BJ (cell line): ENCODE measurements around the gene SORBS1. TPM values are rescaled to one million over a fixed set of nuclear protein-coding genes. Genes with fewer than 3 reads are reported as not detected.

Experiments
- CTCF ChIA-PET: fragments of 350-600 bp; formaldehyde crosslinking; extraction: SDS; loops from one replicate; lab custom pipeline; 2021; ENCODE audit warnings: antibody characterized with exemption, inconsistent platforms; lab: Yijun Ruan, JAX
- POLR2A ChIA-PET: fragments of 300-600 bp; sonication (Branson Sonifier 250); formaldehyde crosslinking; extraction: SDS; loops from one replicate; lab custom pipeline; 2021; ENCODE audit warnings: antibody characterized with exemption; lab: Charles Lee
- DNase-seq: peaks from one replicate; pipeline ENCODE4 v3.0.0-alpha.2; 2011; ENCODE audit warnings: low read depth
- H3K27me3 ChIP-seq: 2 replicates; pipeline ENCODE4 v1.6.0; 2011; ENCODE audit warnings: low read length; ENCODE audit not compliant: control insufficient read depth, insufficient read depth
- H3K36me3 ChIP-seq: 2 replicates; pipeline ENCODE4 v1.5.1; 2011; ENCODE audit warnings: low read length; ENCODE audit not compliant: control insufficient read depth, insufficient read depth
- H3K4me3 ChIP-seq: 2 replicates; pipeline ENCODE4 v1.5.1; 2011; ENCODE audit warnings: low read depth, mild to moderate bottlenecking, control low read depth, low read length
- polyA plus RNA-seq: library from polyadenylated mRNA; depleted of rRNA; stranded (reverse); fragments of >200 nt; gene quantifications from 2 replicates; pipeline ENCODE4 v1.2.3, GENCODE V29; 2011
- TF ChIP-seq, protein P1 (sequence below): IDR thresholded peaks from 2 replicates; pipeline ENCODE4 v1.5.1; 2011; ENCODE audit warnings: low read depth, mild to moderate bottlenecking, control low read depth, inconsistent platforms, low read length, moderate library complexity; ENCODE audit not compliant: insufficient read depth

Gene SORBS1
- polyA plus RNA-seq, 1 experiment: 1.8 TPM

GRCh38 chr10:95276367-95277200 is 284.6 kb downstream of the SORBS1 start:
- TF ChIP-seq, protein P1, sequence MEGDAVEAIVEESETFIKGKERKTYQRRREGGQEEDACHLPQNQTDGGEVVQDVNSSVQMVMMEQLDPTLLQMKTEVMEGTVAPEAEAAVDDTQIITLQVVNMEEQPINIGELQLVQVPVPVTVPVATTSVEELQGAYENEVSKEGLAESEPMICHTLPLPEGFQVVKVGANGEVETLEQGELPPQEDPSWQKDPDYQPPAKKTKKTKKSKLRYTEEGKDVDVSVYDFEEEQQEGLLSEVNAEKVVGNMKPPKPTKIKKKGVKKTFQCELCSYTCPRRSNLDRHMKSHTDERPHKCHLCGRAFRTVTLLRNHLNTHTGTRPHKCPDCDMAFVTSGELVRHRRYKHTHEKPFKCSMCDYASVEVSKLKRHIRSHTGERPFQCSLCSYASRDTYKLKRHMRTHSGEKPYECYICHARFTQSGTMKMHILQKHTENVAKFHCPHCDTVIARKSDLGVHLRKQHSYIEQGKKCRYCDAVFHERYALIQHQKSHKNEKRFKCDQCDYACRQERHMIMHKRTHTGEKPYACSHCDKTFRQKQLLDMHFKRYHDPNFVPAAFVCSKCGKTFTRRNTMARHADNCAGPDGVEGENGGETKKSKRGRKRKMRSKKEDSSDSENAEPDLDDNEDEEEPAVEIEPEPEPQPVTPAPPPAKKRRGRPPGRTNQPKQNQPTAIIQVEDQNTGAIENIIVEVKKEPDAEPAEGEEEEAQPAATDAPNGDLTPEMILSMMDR: no peak
- Histone ChIP-seq H3K4me3 (no peak overlapping the region), H3K36me3 (no peaks in the 10 kb centered on the region), H3K27me3 (no peaks in the 10 kb centered on the region)
- POLR2A ChIA-PET: no interaction called here
- DNase-seq: no peak
- CTCF ChIA-PET: interaction anchor here (0.6 to 1.8 kb wide), 4 partner anchors 9 to 86 kb away, joined by 3 to 5 read pairs (median 3); no protein-coding TSS in a partner anchor

DNA sequence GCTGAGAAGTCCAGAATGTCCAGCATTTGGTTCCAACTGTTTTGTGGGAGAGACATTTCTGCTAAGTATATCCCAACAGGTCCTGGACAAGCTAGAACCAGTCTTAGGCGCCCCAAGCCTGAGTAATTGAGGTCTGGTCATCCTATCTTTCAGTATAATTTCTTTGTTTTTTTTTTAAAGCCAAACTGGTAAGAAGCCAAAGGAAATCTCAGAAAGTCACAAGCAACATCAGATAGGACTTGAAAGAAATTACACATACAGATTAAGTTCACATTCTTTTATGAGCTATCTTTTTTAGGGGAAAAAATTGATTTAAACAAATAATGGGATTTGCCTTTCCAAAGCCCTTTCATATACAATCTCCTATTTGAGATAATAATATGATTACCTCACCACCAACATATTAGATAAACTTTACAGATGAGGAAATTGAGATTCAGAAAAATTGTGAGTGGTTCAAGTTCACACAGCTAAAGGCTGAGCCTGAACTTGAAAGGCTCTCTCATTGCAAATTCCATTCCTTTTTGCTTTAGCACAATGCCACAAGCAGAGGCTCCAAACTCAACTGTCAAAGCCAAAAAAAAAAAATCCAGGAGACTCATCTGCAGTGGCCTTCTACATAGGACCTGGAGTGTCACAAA is 285.3 kb downstream of the SORBS1 start:
- no peak overlapping the region for H3K4me3 ChIP-seq
- DNase-seq: no peak
- TF ChIP-seq, protein P1: no peak
- H3K36me3 ChIP-seq: peaks cover 1% of the 10 kb centered on the region; the same call in 1 of the 2 replicates
- H3K27me3 ChIP-seq: no peaks in the 10 kb centered on the region
- ChIA-PET CTCF (interaction anchor here (0.6 to 1.8 kb wide), 3 partner anchors 9 to 87 kb away, joined by 3 to 5 read pairs (median 4); no protein-coding TSS in a partner anchor), POLR2A (interaction anchor here (0.6 kb wide), 2 partner anchors 19 to 134 kb away, joined by 3 read pairs; no protein-coding TSS in a partner anchor)

GRCh38 chr10:95273393-95274312 is 287.5 kb downstream of the SORBS1 start:
- ChIA-PET CTCF (interaction anchor here (0.6 to 1.6 kb wide), 4 partner anchors 27 to 613 kb away, joined by 3 to 7 read pairs (median 4); no protein-coding TSS in a partner anchor), POLR2A (no interaction called here)
- Histone ChIP-seq H3K27me3 (no peaks in the 10 kb centered on the region), H3K36me3 (peaks cover 1% of the 10 kb centered on the region), H3K4me3 (peak overlapping the region; percentile 8; the same call in 1 of the 2 replicates)
- peak; percentile 90 for DNase-seq
- TF ChIP-seq, protein P1: no peak

DNA sequence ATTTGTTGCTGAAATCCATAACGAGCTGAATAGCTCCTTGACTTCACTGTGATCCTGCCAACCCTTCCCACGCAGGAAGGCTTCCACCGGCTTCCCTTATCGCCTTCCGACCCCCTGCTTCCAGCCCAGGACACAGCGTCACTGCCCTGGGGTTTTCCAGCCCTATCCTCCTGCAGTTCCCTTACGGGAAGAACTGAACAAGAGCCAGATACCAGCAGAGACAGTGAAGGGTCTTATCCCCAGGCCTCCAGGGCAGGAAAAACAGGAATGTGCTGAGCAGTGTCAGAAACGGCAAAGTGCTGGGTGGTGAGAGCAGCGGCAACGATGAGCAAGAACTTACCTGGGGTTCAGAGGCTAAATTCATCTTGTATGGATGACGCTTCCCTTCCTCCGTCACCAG is 292.7 kb downstream of the SORBS1 start:
- Histone ChIP-seq H3K36me3 (peaks cover 6% of the 10 kb centered on the region), H3K27me3 (no peaks in the 10 kb centered on the region), H3K4me3 (no peak overlapping the region)
- TF ChIP-seq, protein P1: no peak
- no peak for DNase-seq
- ChIA-PET CTCF (interaction anchor here (2.0 kb wide), 1 partner anchor 8 kb away, joined by 4 read pairs; no protein-coding TSS in a partner anchor), POLR2A (no interaction called here)
